NCI-H1048 (cell line): Measurements from ENCODE around the gene GPR65.
A peak's percentile ranks its signal among the peaks of the same experiment; 100 is the strongest.
"Not testable (repeated sequence)": the region's sequence is repeated elsewhere in the genome, so short reads cannot be mapped to it uniquely, and the experiment has no call there.

Experiments used
- DNase-seq: peaks from one replicate; lab custom pipeline; 2025; lab: John Stamatoyannopoulos, UW

Gene GPR65

DNA sequence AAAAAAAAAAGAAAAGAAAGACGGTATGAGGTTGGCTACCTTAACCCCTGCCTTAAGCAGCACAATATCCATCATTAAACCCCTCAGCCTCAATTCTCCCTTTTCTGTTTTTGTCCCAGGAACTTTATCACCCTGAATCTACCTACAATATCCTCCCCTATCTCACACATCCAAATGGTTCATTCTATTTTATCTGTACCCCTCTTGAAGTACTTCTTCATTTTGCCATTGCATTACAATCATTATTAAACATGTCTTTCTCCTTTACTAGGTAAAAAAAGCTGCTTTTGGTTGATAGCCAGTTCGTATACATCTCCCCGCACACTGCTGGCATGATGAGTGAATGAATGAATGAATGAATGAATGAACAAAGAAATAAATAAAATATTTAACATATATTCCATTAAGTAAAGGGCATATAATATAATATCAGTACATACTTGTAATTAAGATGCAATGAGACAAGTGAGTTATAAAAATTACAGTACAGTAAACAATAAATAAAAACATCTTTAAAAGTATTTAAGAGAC is 364 bp upstream of the GPR65 start:
- DNase-seq: no peak

DNA sequence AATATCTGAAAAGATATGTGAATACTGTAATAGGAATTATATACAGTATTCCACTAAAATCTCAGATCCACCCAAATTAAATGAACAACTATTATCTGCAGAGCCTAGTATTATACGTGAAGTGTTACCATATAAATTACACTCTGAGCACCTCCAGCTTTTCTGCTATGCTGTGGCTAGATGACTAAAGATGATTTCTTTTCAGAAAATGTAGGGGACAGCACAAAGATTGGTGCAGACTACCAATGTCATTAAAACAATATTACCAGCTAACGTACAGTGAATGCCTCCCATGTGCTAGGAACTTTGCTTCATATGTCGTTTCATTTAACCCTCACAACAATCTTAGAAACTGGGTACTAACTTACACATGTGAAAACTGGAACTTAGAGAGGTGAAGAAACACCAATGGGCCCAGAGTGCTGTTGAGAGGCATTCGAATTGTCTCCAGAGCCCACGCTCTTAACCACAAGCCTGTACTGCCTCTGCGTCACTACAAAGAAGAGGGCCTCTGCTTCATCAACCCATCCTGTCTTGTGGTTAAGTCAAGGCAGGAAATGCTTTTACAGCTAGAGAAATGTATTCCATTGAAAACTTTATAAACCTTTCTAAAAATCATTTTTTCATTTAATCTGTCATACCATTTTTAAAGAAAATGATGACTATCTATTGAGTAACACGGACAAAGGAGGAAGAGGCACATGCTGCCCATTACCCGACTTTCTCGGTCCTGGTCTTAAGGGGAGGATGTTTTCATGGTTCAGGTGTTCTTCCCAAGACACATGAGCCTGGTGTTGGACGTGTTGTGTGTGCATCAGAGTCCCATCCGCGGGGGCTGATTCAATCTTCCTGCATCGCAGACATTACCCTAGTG is 1.3 kb downstream of the GPR65 start:
- no peak for DNase-seq

DNA sequence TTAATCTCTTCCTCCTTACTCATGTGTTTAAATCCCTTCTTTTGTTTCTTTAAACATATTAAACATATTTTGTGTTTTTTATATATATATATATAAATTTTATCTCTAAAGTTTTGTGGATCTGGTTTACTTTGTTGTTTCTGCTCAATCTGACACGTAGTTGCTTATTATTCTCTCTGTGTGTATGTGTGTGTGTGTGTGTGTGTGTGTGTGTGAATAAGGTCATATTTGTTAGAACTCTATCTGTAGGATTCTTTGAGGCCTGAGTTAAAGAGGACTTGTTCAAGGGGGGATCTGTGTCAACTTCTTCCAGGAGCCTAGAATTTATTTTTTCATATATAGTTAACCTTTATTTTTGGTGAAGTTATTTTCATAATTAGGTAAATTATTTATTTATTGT is 2.7 kb downstream of the GPR65 start:
- DNase-seq: no peak

DNA sequence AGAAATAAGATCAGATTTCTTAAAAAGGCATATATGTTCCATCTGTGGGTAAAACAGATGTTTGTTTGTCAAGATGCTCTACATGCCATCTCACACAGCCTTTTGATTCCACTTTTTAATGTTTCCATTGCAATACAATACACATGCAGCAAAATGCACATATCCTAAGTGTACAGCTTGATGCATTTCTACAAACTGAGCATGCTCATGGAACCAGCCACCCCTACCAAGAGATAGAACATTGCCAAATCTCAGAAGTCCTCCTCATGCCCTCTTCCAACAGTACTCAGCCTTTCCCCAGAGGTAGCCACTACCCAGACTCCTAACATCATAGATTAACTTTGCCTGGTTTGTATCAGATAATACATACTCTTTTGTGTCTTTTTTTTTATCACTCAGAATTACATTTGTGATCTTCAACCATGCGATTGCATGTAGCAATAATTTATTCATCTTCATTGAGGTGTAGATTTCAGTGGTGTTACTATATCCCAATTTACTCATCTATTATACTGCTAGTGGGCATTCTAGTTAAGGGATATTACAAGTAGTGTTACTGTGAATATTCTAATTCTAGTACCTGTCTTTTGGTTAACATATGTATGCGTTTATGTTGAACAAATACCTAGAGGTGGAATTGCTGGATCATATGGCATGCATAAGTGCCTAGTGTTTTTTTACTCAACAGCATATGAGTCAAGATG is 3.3 kb downstream of the GPR65 start:
- DNase-seq: no peak

DNA sequence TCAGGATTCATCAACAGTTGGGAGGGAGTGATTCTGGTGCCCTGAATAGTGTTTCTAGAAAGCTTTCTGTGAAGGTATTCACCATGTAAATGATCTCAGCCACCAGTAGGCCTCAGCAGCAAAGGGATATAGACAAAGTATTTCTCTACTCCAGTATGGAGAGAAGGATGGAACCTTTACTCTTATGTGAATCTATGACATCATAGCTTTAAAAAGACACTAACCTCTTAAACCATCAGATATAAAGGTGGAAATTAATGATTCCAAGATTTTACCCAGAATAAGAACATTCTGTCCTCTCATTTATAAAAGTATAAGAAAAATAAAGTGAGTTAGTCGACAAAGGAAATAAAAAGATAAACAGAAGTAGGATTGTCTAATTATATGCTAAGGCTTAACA is 4.6 kb downstream of the GPR65 start:
- DNase-seq: no peak

DNA sequence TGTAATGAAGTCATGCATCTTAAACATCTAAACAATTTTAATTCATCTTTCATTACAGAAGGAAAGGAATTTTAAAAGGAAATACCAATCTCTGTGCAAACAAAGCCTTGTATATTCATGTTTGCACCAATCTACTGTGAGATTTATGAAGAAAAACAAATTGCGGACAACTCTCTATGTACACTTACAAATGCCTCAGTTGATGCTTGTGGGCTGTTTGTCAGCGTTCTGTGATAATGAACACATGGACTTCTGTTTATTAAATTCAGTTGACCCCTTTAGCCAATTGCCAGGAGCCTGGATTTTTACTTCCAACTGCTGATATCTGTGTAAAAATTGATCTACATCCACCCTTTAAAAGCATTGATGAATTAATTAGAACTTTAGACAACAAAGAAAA is 5.4 kb downstream of the GPR65 start:
- DNase-seq: no peak

DNA sequence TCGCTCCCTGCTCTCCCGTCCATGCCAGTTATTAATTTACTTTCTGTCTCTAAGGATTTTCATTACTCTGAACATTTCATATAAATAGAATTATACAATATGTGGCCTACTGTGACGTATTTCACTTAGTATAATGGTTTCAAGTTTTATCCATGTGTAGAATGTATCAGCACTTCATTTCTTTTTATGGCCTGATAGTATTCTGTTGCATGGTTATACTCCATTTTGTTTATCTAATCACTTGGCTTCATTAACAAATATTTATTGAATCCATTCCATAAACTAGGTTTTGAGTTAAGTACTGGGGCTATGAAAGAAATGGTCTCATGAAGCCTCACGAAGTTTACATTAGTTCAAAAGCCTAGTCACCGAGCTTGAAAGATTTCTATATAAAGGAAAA is 7.6 kb downstream of the GPR65 start:
- no peak for DNase-seq

DNA sequence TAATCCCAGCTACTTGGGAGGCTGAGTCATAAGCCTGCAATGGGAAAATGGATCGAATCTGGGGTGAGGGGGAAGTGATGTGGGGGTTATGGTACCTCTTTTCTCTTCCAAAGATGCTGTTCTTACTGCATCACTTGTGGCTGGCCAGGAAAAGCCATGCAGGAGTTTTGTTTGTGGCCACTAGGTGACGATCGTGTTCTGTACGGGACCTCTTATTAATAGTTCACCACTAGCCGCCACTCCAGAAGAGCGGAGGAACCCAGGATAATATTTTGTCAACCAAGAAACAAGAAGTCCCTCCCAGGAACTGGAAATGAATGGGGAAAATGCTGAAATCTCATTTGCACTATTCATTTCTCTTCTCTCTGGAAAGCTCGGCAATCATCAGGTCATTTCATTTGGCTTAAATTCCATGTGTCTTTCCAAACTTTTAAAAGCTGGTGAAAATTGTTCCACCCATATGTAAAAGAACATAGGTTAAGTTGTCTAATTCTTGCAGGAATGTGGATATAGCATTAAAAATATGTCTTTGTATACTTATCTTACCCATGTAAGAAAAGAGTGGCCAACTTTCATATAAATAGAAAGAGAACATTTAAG is 8.9 kb downstream of the GPR65 start:
- peak; percentile 4 for DNase-seq

DNA sequence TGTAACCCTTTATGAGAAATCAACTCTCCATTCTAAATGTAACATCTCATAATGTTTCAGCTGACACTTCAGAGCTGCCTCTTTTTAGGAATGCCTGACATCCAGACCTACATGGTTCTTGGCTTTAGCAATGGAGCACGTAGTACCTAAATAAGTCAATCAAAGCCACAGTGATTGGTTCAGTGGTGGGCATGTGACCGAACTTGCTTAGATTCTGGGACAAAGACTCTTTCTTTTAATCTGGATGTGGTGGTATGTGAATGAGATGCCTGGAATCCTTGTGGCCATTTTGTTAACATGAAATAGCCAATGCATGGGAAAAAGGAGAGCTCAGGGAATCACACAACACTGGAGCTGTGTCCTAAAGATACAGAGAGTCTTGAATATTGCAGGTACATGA is 11.8 kb downstream of the GPR65 start:
- no peak for DNase-seq

DNA sequence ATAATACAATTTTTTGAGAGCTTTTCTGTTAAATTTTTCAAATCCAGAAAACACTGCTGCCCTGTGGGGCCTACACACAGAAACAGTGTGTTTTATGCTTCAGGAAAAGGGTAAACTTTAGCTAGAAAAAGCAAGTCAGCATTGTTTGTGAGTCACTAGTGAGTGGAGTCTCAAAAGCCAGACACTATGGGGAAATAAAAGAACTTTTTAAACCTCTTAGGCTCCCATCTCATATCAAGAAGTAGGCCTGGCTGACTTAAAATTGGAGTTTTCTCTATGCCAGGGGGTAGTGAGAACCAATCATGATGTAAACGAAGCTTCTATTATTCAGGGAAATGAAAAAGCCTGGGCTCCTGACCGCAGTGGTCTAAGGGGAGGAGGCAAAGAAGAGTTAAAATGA is 12.6 kb downstream of the GPR65 start:
- DNase-seq: no peak

DNA sequence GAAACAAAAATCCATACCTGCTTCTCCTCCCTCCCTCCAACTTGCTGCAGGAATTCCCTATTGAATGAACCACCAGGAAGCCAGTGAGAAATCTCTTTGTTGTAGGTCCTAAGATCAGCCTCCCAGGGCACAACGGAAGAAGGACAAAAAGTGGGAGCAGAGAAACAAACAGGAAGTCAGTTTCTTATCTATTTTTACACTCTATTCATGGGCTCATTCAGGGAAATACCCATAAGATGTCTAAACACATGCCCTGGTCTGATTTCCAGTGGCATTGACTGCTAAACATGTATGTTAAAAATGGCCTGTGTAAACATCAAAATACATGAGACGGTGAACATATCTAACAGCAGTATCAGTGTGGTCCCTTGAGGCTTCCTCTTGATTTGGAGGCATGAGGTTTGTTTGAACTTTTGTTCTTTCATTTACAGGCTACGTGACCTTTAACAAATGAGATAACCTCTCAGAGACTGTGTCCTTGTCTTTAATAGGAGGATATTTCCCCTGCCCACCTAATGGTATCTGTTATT is 18.8 kb downstream of the GPR65 start:
- DNase-seq: no peak

DNA sequence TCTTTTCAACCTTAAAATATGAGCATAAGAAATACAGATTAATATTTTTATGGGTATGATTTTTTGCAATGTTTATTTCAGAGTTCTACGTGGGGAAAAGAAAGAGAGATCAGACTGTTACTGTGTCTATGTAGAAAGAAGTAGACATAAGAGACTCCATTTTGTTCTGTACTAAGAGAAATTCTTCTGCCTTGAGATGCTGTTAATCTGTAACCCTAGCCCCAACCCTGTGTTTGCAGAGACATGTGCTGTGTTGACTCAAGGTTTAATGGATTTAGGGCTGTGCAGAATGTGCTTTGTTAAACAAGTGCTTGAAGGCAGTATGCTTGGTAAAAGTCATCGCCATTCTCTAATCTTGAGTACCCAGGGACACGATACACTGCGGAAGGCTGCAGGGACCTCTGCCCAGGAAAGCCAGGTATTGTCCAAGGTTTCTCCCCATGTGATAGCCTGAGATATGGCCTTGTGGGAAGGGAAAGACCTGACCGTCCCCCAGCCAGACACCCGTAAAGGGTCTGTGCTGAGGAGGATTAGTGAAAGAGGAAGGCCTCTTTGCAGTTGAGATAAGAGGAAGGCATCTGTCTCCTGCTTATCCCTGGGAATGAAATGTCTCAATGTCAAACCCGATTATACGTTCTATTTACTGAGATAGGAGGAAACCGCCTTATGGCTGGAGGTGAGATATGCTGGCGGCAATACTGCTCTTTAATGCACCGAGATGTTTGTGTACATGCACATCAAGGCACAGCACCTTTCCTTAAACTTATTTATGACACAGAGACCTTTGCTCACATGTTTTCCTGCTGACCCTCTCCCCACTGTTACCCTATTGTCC is 19.5 kb downstream of the GPR65 start:
- DNase-seq: not testable (repeated sequence)

DNA sequence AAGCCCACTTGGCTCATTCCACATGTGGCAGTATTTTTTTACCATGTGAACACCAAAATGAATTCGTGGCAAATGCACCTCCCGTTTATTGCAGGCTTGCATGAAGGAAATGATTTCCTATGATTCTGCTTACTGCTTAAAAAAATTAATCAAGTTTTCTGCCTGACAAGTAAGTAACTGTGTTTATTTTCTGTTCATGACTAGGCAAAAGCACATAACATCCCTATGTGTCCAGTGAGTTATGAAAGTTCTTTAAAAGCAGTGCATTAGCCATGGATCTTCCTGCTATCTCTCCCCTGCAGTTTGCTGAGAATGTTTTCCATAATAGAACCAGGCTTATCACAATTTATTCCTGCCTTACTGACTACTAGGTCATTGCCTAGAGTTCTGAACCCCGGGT is 20.4 kb downstream of the GPR65 start:
- no peak for DNase-seq

DNA sequence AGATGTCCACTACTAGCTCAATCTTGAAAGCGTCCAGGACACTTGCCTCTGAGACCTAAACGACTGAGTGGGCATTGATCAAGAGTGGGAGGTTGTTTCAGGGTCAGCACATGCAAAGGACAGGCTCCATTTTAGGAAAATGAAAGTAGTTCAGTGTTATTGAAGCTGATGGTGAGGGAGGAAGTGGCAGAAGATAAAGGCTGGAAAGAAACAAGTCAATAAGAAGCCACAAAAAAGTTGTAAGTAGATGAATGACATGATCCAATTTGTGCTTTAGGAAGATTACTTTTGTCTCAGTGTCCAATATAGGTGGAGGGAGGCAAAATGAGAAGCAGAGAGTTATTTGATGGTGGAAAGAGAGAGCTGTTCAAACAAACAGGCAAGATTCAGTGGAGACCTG is 22.0 kb downstream of the GPR65 start:
- no peak for DNase-seq

DNA sequence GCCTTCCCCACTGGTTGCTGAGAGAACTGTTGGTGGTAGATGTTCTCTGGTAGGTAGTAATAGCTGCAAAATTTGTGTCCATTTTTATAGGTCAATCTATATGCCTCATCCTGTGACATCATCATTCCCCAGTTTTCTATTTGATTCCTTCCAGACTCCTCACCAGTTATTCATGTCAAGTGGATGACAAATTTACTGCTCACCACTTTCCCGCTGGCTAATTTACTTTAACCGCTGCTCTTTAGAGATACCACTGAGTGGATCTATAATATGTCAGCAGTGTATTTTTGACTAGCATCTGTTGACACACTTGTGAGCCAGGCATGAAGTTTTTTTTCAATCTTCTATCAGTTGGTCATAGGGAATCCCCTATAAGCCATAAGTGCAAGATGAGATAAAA is 24.6 kb downstream of the GPR65 start:
- DNase-seq: no peak

DNA sequence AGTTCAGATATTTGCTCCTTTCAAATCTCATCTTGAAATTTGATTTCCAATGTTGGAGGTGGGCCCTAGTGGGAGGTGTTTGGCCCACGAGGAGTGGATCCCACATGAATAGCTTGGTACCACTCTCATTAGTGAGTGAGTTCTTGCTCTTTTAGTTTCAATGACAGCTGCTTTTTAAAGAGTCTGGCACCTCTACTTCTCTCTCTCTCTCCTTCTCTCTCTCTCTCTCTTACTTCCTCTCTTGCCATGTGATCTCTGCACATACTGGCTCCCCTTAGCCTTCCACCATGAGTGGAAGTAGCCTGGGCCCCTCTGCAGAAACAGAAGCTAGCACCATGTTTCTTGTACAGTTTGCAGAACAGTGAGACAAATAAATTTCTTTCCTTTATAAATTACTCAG is 25.1 kb downstream of the GPR65 start:
- DNase-seq: no peak

DNA sequence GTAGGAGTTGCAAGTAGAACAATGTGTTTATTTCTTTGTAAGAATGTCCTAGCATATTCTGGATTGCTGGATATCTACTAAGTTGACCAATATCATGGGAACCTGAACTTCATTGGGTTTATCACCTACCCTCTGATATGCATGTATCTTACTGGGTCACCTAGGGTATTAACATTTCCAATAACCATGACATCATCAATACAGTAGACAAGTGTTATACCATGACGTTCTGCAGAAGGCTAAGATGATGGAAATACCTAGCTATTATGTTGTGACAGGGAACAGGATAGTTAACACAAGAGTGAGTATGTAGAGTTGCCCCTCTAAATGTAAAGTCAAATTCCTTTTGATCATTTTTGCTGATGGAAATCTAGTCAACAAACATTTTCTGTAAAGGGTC is 26.0 kb downstream of the GPR65 start:
- no peak for DNase-seq

DNA sequence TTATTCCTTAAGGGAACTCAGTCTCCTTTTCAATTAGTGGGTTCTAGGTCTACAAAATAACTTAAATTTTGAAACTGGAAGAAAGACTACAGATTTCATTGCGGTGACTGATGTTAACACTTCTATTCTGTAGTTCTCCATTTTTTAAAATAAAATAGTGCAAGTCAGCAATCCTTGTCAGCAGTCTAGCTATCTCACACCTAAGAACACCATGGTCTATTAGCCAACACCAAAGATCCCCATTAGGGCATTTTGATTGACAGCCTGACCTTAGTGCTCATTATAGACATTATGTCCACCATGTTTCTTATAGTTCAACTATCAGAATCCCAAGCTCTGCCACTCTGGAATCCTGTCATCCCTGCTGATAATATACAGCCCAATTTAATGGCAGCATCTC is 27.4 kb downstream of the GPR65 start:
- DNase-seq: no peak

DNA sequence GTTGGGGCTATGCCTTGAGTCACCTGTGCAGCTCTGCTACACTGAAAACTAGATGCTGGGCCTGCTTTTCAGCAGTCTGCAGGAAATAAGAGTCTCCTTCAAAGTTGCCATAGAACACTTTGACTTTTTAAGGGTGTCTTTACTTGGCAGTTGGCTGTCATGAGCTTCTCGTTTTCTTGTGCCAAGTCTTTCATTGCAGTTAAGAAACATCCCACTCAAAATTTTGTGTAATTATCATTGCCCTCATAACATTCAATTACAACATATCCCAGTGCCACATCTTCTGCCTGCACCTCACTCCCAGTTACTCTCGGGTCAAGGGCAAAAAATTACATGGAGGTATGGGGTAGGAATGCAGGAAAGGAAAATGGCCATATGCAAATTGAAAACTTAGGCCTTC is 29.1 kb downstream of the GPR65 start:
- DNase-seq: no peak

DNA sequence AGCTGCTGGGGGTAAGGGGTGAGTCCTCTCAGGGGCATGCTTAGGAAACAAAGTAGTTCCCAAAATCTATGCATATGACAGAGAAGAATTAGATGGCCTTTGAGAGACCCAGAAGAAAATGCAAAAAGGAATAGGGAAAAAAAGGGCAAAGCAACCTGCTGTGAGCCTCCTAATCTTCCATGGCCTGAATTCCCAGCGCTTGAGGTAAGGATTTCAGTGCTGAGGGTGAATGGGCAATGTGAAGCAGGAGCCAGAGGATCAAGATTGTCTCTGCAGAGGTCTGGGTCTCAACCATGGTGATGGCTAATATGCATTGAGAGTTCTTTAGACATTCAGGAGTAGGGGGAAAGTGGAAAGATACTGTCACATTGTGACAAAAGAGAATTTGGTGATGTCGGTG is 31.5 kb downstream of the GPR65 start:
- DNase-seq: no peak

DNA sequence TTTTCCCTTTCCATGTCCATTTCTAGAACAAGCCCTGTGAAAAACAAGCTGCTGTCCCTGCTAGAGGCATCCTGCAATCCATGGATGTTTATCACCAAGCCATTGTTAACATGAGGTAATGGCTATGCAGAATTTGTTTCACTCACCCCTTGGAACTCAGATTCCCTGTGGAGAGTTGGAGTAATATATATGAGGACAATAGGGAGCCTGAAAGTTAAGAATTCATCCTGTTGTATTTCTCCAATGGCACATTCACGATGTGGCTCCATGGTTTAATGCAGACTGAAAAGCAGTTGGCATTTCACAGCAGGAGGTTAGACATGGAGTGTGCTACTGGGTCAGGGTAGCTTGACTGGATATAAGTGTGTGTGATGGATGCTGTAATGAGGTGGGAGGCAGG is 32.4 kb downstream of the GPR65 start:
- no peak for DNase-seq

DNA sequence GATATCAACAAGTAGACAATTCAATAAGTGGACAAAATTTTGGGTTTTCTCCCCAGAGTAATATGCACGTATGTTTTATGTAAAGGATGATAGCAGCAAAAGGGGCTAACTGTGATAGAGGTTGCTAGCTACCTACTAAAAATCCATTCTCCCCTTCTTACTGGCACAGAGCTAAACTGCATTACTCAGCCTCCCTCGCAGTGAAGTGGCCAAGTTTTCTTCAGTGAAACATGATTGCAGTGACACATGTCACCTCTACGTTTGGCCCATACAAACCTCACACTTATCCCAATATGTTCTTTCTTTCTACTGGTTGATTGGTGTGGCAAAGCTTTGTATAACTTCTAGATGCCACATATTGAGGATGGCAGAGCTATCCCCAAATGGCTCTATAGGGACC is 34.3 kb downstream of the GPR65 start:
- DNase-seq: no peak
